IPS DF 4.7 (cell line): ENCODE results near the gene STIM2.
"Not testable (repeated sequence)": the region's sequence is repeated elsewhere in the genome, so short reads cannot be mapped to it uniquely, and the experiment has no call there.

Source experiments
- DNase-seq: peaks from one replicate; pipeline ENCODE4 v3.0.0-alpha.2; 2013; ENCODE audit warnings: low spot score; ENCODE audit errors: extremely low read depth

STIM2 gene

DNA sequence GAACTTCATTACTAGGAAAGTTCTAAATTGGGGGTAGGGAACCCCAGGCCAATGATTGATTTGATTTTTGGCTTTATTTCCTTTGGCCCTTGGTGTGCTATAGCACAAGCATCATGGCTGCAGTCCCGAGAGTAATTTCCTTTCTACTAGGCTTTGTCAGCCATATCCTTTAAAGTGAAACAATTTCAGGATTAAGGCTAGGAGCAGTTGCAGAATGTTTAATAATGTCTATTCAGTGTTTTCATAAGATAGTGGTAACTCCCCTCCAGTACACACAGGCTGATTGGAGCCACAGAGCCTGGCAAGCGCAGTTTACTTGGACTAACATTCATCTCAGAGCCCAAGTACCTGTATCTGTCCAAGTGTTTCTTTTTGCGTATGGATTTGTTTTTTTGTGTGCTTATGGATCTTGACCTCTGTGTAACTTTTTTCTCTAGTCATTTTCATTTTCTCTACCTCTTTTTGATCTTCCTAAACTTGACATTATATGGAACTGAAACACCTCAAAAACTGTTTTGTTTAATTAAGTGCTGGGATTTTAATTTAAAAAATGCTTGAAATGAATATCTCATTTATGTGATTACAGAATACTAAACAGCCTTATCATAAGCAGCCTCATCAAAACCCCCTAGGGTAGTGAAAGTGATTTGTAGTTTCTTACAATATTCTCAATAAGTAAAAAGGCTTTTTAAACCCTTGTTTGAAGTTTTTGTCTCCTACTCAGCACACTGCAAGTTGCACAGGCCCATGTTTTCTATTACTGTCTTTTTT, 7.5 kb downstream of the STIM2 start:
- no peak for DNase-seq

GRCh38 chr4:26870576-26871262, 10.1 kb downstream of the STIM2 start:
- DNase-seq, result no peak

DNA sequence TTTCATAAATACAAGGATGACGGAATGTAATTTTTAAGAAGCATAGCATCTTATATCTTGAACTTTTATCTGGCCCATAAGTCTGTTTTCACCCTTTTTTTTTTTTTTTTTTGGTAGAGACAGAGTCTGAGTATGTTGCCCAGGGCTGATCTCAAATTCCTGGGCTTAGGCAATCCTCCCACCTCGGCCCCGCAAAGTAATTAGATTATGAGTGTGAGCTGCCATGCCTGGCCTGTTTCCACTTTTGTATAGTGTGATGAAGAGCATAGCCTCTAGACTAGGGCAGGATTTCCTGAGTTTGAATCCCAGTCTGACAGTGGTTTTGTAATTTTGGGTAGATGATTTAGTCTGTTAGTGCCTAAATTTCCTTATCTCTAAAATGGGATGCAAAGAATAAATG, 11.0 kb downstream of the STIM2 start:
- DNase-seq, result no peak

DNA sequence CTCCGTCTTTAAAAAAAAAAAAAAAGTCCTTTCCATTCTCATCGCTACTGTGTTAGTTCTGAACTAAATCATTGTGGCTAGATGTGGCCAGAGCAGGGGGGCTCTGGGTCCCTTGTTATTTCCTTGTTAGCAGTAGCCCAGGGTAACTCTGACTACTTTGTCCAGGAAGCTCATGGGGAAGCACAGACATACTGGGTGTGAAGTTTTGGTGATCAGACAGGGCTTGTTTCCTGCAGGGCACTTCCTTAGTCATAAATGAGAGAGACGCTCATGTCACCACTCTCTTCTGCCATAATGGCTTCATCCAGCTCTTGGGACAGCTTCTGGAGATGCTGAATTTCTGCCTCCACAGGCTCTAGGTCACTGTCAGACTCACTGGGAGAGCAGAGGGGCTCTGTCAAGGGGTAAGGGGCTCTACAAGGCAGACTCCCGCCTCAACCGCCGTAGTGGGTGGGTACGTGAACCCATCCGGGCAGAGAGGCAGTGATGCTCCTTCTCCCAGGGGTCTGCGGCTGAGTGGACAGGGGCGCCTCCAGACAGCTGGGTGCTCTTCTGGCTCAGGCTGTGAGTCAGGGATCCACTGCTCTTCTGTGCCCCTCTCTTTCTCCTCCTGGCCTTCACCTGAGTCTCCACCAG, 12.9 kb downstream of the STIM2 start:
- no peak for DNase-seq

DNA sequence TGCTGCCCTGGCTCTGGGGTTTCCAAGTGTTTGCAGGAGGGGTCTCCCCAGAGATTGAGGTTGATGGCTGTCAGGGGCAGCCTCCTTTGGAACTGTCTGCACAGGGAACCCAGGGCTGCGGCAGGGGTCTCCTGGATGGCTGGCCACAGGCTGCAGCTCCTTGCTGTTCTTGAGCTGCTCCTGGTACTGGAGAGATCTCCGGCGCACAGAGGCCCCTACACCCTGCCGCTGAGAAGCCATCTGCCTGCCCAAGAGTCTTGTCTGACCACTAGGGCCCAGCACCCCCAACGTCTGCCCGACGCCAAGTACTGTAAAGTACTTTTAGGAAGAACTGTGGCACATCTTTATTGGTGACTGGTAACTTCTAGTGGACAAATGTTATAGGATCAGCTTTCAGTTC, 13.5 kb downstream of the STIM2 start:
- DNase-seq, result no peak

- DNase-seq, result no peak
These were observed 16.8 kb downstream of the STIM2 start for GRCh38 chr4:26877406-26877805.

DNA sequence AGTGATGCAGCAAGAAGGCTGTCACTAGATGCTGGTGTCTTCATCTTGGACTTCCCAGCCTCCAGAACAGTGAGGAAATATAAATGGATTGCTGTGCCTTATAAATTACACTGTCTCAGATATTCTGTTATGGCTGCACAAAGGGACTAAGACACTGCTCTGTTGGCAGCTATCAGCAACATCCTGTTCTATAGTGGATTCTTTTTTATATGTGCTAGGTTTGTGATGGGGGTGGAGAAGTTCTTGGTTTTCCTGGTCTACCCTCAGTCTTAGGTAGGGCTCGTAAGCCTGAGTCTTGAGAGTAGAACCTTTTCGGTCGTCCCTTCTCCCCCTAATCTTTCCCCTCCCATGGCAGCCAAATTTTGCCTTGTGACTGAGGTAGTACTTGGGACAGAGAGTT, 17.3 kb downstream of the STIM2 start:
- no peak for DNase-seq

GRCh38 chr4:26878794-26879391, 18.3 kb downstream of the STIM2 start:
- no peak for DNase-seq

DNA sequence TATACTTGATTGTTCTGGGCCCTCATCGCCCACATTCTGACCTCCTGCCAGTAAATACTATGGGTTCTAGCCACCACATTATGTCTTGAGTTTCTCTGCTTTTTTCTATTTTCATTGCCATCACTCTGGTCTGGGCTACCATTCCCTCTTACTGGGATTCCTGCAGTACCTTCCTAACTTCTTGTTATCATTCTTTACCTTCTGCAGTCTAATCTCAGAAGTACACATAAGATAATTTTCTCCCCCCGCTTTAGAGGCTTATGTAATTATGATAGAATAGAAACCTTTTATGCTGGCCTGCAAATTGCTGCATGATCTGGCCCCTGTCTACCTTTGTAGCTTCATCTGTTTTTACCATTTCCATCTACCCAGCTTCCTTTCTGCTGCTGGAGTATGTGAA, 19.2 kb downstream of the STIM2 start:
- DNase-seq, result no peak

- DNase-seq, result no peak
These were observed 23.4 kb downstream of the STIM2 start for GRCh38 chr4:26884026-26884425.

DNA sequence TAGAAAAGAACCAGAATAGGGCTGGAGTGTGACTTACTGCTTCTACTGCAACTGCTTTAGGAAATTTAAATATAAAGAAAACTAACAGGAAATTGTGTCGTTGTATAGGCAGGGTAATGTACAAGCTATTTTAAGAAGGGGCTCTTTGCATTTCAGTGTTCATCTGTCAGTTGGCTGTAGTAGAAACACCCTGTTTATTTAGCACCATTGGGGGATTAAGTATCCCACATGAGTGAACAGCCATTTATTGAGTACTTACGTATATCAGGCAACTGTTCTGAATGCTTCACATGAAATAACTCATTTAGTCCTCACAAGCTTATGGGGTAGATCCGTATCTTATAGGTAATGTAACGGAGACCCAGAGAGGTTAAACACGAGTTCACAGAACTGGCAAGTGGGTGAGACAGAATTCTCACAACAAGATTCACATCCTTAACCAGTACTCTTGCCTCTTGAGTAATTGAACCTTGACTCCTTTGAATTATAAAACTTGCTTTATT, 23.9 kb downstream of the STIM2 start:
- no peak for DNase-seq

- no peak for DNase-seq
These were observed 25.3 kb downstream of the STIM2 start for GRCh38 chr4:26885912-26886274.

DNA sequence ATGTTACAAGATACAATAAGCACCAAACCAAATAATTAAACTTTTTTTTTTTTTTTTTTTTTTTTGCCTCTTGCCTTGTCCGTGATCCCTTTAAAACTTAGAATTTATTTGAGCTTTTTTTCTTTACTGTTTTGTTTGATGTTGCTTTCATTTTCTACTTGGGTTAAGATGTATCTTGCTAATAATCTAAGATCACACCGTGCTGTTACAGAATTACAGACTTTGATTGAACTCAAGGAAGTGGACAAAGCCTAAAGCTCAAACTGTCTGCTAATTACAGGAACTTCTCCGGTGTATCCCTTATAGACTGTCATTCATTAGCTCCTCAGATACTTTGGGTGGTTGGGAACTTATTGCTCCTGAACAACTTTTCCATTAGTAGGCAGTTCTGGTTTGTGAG, 26.5 kb downstream of the STIM2 start:
- no peak for DNase-seq

DNA sequence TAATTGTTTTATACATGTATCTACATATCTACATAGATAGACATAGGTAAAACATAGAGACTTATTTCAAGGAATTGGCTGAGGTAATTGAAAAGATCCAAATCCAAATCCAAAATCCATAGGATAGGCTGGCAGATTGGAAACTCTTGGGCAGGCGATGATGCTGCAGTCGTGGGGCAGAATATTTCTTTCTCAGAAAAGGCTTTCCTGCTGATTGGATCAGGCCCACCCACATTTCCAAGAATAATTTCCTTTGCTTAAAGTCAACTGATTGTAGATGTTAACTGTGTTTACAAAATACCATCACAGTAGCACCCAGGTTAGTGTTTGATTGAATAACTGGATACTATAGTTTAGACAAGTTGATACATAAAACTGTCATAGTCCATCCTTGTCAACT, 27.2 kb downstream of the STIM2 start:
- no peak for DNase-seq

DNA sequence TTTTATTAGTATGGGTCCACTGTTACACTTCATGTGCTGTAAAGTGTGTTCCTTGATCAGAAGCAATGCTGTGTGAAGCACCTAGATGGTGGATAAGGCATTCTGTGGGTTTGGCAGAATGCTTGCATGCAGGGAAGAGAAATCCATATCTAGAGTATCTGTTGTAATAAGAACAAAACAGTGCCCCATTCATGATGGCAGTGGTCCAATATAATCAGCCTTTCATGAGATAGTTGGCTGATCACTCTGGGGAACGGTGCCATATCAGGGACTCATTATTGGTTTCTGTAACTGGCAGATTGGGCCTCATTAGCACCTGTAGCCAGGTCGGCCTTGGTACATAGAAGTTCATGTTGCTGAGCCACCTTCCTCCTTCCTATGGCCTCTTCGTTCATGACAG, 28.7 kb downstream of the STIM2 start:
- no peak for DNase-seq

- DNase-seq, result no peak
These were observed 30.4 kb downstream of the STIM2 start for GRCh38 chr4:26891054-26891453.

GRCh38 chr4:26891867-26892266, 31.2 kb downstream of the STIM2 start:
- DNase-seq, result no peak

GRCh38 chr4:26892480-26893150, 32.0 kb downstream of the STIM2 start:
- DNase-seq, result no peak

DNA sequence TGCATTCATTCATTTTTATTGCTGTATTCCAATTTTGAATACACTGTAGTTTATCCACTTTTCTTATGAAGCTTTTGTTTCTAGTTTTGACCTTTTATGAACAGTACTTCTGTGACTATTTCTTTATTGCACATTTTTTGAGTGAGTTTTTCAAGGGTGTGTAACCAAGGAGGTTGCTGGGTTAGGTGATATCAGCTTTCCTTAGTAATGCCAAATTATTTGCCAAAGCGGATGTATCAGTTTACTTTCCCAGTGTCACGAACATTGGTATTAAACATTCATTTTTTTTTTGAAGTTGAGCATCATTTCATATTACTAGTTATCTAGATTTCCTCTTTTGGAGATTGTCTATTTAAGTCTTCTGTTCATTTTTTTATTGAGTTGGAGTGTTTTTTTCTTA, 32.9 kb downstream of the STIM2 start:
- DNase-seq, result no peak

DNA sequence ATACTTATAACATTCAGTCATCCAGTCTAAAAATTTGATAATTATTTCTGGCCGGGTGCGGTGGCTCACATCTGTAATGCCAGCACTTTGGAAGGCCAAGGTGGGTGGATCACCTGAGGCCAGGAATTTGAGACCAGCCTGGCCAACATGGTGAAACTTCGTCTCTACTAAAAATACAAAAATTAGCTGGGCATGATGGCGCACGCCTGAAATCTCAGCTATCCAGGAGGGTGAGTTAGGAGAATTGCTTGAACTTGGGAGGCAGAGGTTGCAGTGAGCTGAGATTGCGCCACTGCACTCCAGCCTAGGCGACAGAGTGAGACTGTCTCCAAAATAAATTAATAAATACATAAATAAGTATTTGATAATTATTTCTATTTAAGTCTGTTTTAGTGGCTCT, 34.2 kb downstream of the STIM2 start:
- not testable (repeated sequence) for DNase-seq

DNA sequence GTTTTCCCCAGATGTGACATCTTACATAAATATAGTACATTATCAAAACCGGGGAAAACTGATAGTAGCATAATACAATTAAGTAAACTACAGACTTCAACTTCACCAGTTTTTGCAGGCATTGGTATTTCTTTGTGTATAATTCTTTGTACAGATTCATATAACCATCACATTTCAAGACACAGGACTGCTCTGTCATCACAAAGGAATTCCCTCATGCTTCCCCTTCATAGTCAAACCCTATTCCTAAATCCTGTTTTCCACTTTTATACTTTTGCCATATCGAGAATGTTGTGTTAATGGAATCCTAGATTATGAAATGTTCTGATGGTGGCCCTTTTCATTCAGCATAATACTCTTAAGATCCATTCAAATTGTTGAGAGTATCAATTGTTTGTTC, 36.0 kb downstream of the STIM2 start:
- DNase-seq, result no peak

- DNase-seq, result no peak
These were observed 39.4 kb downstream of the STIM2 start for GRCh38 chr4:26899991-26900390.
